HepG2 (cell line): Measurements from ENCODE around the gene FIBCD1. TPM values are rescaled to one million over a fixed set of nuclear protein-coding genes. Genes with fewer than 3 reads are reported as not detected.

ENCODE experiments used
- ATAC-seq: fragments of 200-7000 bp; cut with Tn5 transposase; 3 replicates; pipeline ENCODE4 v1.9.1; 2020; ENCODE audit warnings: mild to moderate bottlenecking, moderate library complexity
- BruUV-seq: library from RNA; stranded (reverse); fragments of 400-500 nt; replicated peaks from 2 replicates; lab custom pipeline; 2021; lab: Mats Ljungman, UMichigan
- CTCF ChIA-PET: fragments of 300-600 bp; formaldehyde crosslinking; extraction: SDS; loops from one replicate; lab custom pipeline; 2021; ENCODE audit warnings: low total read pairs, inconsistent platforms, low intra/inter-chr PET ratio; lab: Yijun Ruan, JAX
- POLR2A ChIA-PET: fragments of 350-600 bp; sonication (Branson Sonifier 250); formaldehyde crosslinking; loops from one replicate; lab custom pipeline; 2020; ENCODE audit warnings: antibody characterized with exemption, inconsistent platforms; lab: Yijun Ruan, JAX
- DNase-seq: peaks from one replicate; pipeline ENCODE4 v3.0.0-alpha.2; 2015; ENCODE audit warnings: low spot score
- FAIRE-seq: peaks from 3 replicates; lab custom pipeline; 2011; peaks lifted over from hg19 to GRCh38; lab: Jason Lieb, UNC
- H2AFZ ChIP-seq: one replicate; pipeline ENCODE4 v1.6.1; 2011; ENCODE audit warnings: low read length, inconsistent platforms
- H3K27ac ChIP-seq: fragments of 300-600 bp; 3 replicates; pipeline ENCODE4 v1.8.0; 2011; ENCODE audit warnings: mixed run types, mild to moderate bottlenecking, mixed read lengths, low read length, inconsistent platforms; ENCODE audit not compliant: insufficient read depth; ENCODE audit errors: extremely low read length
- H3K27me3 ChIP-seq, 2 experiments: fragments of 200-600 bp in 1 of 2; 2 replicates in 1 of 2; 3 replicates in 1 of 2; pipeline versions ENCODE4 v1.6.0 to v1.8.0; 2011; ENCODE audit warnings: low read length in 2 of 2, mild to moderate bottlenecking in 2 of 2, moderate library complexity in 2 of 2, inconsistent platforms in 1 of 2; ENCODE audit not compliant: insufficient read depth in 2 of 2, control insufficient read depth in 1 of 2
- H3K36me3 ChIP-seq, 2 experiments: fragments of 200-600 bp in 1 of 2; replicated peaks in 1 of 2; 2 replicates in 1 of 2; 3 replicates in 1 of 2; pipeline versions ENCODE4 v1.5.1 to v1.8.0; 2011; ENCODE audit warnings: low read length in 2 of 2, inconsistent platforms in 1 of 2; ENCODE audit not compliant: insufficient read depth in 2 of 2, control insufficient read depth in 1 of 2
- H3K4me1 ChIP-seq: 2 replicates; pipeline ENCODE4 v1.5.1; 2012; ENCODE audit warnings: low read length, inconsistent platforms; ENCODE audit not compliant: insufficient read depth
- H3K4me2 ChIP-seq: 2 replicates; pipeline ENCODE4 v1.6.0; 2011; ENCODE audit warnings: low read depth, low read length, inconsistent platforms
- H3K4me3 ChIP-seq, 3 experiments: fragments of 200-600 bp in 1 of 3; sonication (generic), shearing (Covaris generic) in 1 of 3; replicated peaks in 1 of 3; 2 replicates each; pipeline ENCODE4 v1.5.1; 2011 to 2016; ENCODE audit warnings: low read length in 3 of 3, inconsistent platforms in 2 of 3, low read depth in 2 of 3, mild to moderate bottlenecking in 2 of 3, control low read depth in 1 of 3, mixed read lengths in 1 of 3; ENCODE audit not compliant: insufficient read depth in 1 of 3
- H3K79me2 ChIP-seq: one replicate; pipeline ENCODE4 v1.6.1; 2011; ENCODE audit warnings: low read length, inconsistent platforms; ENCODE audit not compliant: insufficient read depth
- H3K9ac ChIP-seq: 2 replicates; pipeline ENCODE4 v1.6.0; 2011; ENCODE audit warnings: mild to moderate bottlenecking, low read depth, low read length, inconsistent platforms; ENCODE audit not compliant: insufficient read depth
- H3K9me3 ChIP-seq: 2 replicates; pipeline ENCODE4 v1.5.1; 2012; ENCODE audit warnings: mild to moderate bottlenecking, low read length
- H4K20me1 ChIP-seq: 2 replicates; pipeline ENCODE4 v1.6.0; 2011; ENCODE audit warnings: inconsistent platforms, mild to moderate bottlenecking, low read length, moderate library complexity; ENCODE audit not compliant: insufficient read depth
- ETV5 ChIP-seq: IDR thresholded peaks from 2 replicates; pipeline ENCODE4 v1.6.1; 2018; ENCODE audit warnings: missing biosample characterization, missing genetic modification reagents, inconsistent platforms, borderline replicate concordance
- YY1 ChIP-seq: IDR thresholded peaks from 2 replicates; pipeline ENCODE4 v1.6.1; 2011; ENCODE audit warnings: low read length, low read depth, moderate library complexity, mild to moderate bottlenecking; ENCODE audit not compliant: insufficient read depth, insufficient replicate concordance
- ZEB1 ChIP-seq: IDR thresholded peaks from 2 replicates; pipeline ENCODE4 v1.6.1; 2012; ENCODE audit warnings: mild to moderate bottlenecking, low read depth, inconsistent platforms; ENCODE audit not compliant: insufficient replicate concordance
- ZNF34 ChIP-seq: sonication (generic); formaldehyde crosslinking; IDR thresholded peaks from 2 replicates; pipeline ENCODE4 v1.4.0; 2020; ENCODE audit warnings: mild to moderate bottlenecking, missing genetic modification reagents, borderline replicate concordance
- ZNF605 ChIP-seq: sonication (generic); formaldehyde crosslinking; IDR thresholded peaks from 2 replicates; pipeline ENCODE4 v1.8.0; 2022; ENCODE audit warnings: mild to moderate bottlenecking, missing genetic modification reagents
- WGBS: methylation state at CpG from one replicate; pipeline ENCODE4 v1.1.6; 2017; ENCODE audit warnings: low lambda C conversion rate; 5-methylcytosine and 5-hydroxymethylcytosine counted together
- in situ Hi-C: cut with HindIII; loops from 2 replicates; pipeline ENCODE4 v1.10.0; 2017; ENCODE audit warnings: low pct_unique_long_range_greater_than_20kb; ENCODE audit not compliant: extremely low pct_ligation_motif_present
- intact Hi-C: fragments of 100-400 bp; cut with micrococcal nuclease; formaldehyde crosslinking; loops from one replicate; pipeline ENCODE4 v1.10.0; 2022; ENCODE audit not compliant: unreplicated experiment
- polyA plus RNA-seq, 8 experiments: library from polyadenylated mRNA; depleted of rRNA in 3 of 8; stranded (reverse) in 7 of 8; unstranded in 1 of 8; fragments of >200 nt; fragmentation: Illumina TruSeq in 4 of 8; extraction: Trizol in 4 of 8; gene quantifications; 2 replicates each; pipeline versions ENCODE4 v1.2.1 to v1.2.3, GENCODE V29; 2011 to 2016; ENCODE audit warnings: low read depth in 4 of 8, missing spikeins in 1 of 8, mixed read lengths in 1 of 8; ENCODE audit not compliant: insufficient read depth in 1 of 8
- total RNA-seq, 5 experiments: library from RNA; depleted of rRNA; stranded (reverse); fragments of >200 nt; fragmentation: Illumina TruSeq; extraction: Trizol; gene quantifications; 2 replicates each; pipeline ENCODE4 v1.2.3, GENCODE V29; 2016; ENCODE audit warnings: low read depth in 1 of 5
- TF ChIP-seq, protein P1 (sequence below): sonication (generic); formaldehyde crosslinking; IDR thresholded peaks from 2 replicates; pipeline ENCODE4 v1.5.0; 2020; ENCODE audit warnings: missing genetic modification reagents, mild to moderate bottlenecking, borderline replicate concordance
- TF ChIP-seq, protein P2 (sequence below): IDR thresholded peaks from 2 replicates; pipeline ENCODE4 v1.6.1; 2018; ENCODE audit warnings: missing genetic modification reagents

The FIBCD1 gene
- total and polyA plus RNA-seq, 2 of the 13 experiments (the other 11 are each of a cell fraction or from before 2014, with no cell fraction given) = 0.55 to 0.89 TPM

DNA sequence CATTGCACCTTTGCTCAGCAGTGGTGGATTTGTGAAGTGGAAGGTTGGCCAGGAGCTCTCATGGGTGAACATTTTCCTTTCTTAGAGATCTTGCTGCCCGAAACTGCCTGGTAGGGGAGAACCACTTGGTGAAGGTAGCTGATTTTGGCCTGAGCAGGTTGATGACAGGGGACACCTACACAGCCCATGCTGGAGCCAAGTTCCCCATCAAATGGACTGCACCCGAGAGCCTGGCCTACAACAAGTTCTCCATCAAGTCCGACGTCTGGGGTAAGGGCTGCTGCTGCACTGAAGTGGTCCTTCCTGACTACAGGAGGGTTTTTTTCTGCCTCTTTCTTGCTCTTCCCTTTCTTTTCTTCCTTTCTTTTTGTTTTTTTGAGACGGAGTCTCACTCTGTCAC, 64.3 kb downstream of the FIBCD1 start:
- no peaks in the 10 kb centered on the region for H3K79me2 ChIP-seq
- in situ Hi-C loops (no loop called here), intact Hi-C loops (loop anchor here (5.0 kb wide), 1 partner anchor 278 kb away; no protein-coding TSS in a partner anchor)
- TF ChIP-seq ZNF605 (no peak), YY1 (no peak), ZEB1 (no peak)
- TF ChIP-seq, protein P1, sequence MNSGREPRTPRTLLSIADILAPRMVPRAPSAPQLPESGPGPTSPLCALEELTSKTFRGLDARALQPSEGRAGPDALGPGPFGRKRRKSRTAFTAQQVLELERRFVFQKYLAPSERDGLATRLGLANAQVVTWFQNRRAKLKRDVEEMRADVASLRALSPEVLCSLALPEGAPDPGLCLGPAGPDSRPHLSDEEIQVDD = no peak
- TF ChIP-seq, protein P2, sequence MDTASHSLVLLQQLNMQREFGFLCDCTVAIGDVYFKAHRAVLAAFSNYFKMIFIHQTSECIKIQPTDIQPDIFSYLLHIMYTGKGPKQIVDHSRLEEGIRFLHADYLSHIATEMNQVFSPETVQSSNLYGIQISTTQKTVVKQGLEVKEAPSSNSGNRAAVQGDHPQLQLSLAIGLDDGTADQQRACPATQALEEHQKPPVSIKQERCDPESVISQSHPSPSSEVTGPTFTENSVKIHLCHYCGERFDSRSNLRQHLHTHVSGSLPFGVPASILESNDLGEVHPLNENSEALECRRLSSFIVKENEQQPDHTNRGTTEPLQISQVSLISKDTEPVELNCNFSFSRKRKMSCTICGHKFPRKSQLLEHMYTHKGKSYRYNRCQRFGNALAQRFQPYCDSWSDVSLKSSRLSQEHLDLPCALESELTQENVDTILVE = no peak
- peaks cover 22 to 83% of the 10 kb centered on the region in 2 experiments for H3K36me3 ChIP-seq
- no peaks in the 10 kb centered on the region for H3K9me3 ChIP-seq
- no peak overlapping the region for H3K4me2 ChIP-seq
- H2AFZ ChIP-seq = no peak overlapping the region
- H3K9ac ChIP-seq = no peak overlapping the region
- ChIA-PET POLR2A (no interaction called here), CTCF (no interaction called here)
- no TSS peak for BruUV-seq
- peaks cover 9% of the 10 kb centered on the region for H4K20me1 ChIP-seq
- no peak overlapping the region for H3K4me3 ChIP-seq
- DNase-seq (no peak), FAIRE-seq (no peak), ATAC-seq (no peak)
- 95% methylated on average over 5 of the region's 5 CpGs for WGBS
- H3K4me1 ChIP-seq = peaks cover 24% of the 10 kb centered on the region
- no peaks in the 10 kb centered on the region for H3K27me3 ChIP-seq
- H3K27ac ChIP-seq = no peak overlapping the region

DNA sequence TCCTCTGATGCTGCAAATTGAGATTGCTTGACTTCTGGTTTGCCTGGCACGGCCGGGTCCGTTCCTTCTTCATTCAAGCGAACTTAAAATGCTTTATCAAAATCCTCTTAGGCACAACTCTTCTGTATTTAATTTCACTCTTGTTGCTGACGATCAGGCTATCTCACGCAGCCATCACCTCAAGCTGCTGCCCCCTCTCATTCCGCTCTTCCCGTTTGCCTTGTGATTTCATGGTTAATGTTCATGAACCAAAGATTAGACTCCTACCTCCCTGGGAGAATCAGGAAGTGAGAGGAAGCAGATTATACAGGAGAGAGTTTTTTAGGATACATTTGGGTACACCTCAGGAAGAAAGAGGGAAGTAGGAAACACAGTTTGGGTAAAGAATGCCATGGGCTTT, 65.1 kb downstream of the FIBCD1 start:
- BruUV-seq = no TSS peak
- no peak for DNase-seq
- no peak for FAIRE-seq
- no peak overlapping the region for H3K9ac ChIP-seq
- CTCF ChIA-PET = no interaction called here
- H3K9me3 ChIP-seq = no peaks in the 10 kb centered on the region
- POLR2A ChIA-PET = no interaction called here
- no peaks in the 10 kb centered on the region for H3K79me2 ChIP-seq
- H3K27me3 ChIP-seq = no peaks in the 10 kb centered on the region
- intact Hi-C loops (loop anchor here (1.0 kb wide), 1 partner anchor 48 kb away; no protein-coding TSS in a partner anchor), in situ Hi-C loops (no loop called here)
- 95% methylated on average over 8 of the region's 8 CpGs for WGBS
- peaks cover 24% of the 10 kb centered on the region for H3K4me1 ChIP-seq
- H3K4me2 ChIP-seq = no peak overlapping the region
- peaks cover 22 to 83% of the 10 kb centered on the region in 2 experiments for H3K36me3 ChIP-seq
- H2AFZ ChIP-seq = no peak overlapping the region
- peaks cover 9% of the 10 kb centered on the region for H4K20me1 ChIP-seq
- ATAC-seq = no peak
- no peak overlapping the region for H3K4me3 ChIP-seq
- TF ChIP-seq ETV5 (CRISPR knock-in tag) = no peak
- TF ChIP-seq ZNF34 = no peak
- no peak overlapping the region for H3K27ac ChIP-seq
